Esophagus squamous epithelium (tissue), 5 donors: ENCODE results near the gene PARL. TPM values are rescaled to one million over a fixed set of nuclear protein-coding genes. Genes with fewer than 3 reads are reported as not detected.

Experiments
- DNase-seq: peaks from one replicate; lab custom pipeline; 2025; lab: John Stamatoyannopoulos, UW
- H3K27ac ChIP-seq, 4 donors: fragments of 200-600 bp; sonication (generic); one replicate each; pipeline ENCODE4 v1.5.1; 2016 to 2019; ENCODE audit warnings: mild to moderate bottlenecking in 1 of 4
- H3K27me3 ChIP-seq, 4 donors: fragments of 200-600 bp; sonication (generic); 1 replicate in 3 of 4; 2 replicates in 1 of 4; pipeline versions ENCODE4 v1.5.1 to v1.6.0; 2017 to 2021; ENCODE audit warnings: antibody characterized with exemption in 1 of 4
- H3K36me3 ChIP-seq, 3 donors: fragments of 200-600 bp; sonication (generic); one replicate each; pipeline ENCODE4 v1.5.1; 2016 to 2019
- H3K4me1 ChIP-seq, 3 donors: fragments of 200-600 bp; sonication (generic); one replicate each; pipeline ENCODE4 v1.5.1; 2017 to 2019
- H3K4me3 ChIP-seq, 4 donors: fragments of 200-600 bp; sonication (generic); 1 replicate in 3 of 4; 2 replicates in 1 of 4; pipeline ENCODE4 v1.5.1; 2016 to 2019; ENCODE audit warnings: mild to moderate bottlenecking in 2 of 4, moderate library complexity in 1 of 4
- H3K9me3 ChIP-seq, 3 donors: fragments of 200-600 bp; sonication (generic); one replicate each; pipeline ENCODE4 v1.5.1; 2016 to 2019
- POLR2A ChIP-seq, 4 donors: fragments of 450-650 bp; IDR thresholded peaks; one replicate each; pipeline ENCODE4 v1.6.1; 2017; ENCODE audit warnings: antibody characterized with exemption in 4 of 4, mild to moderate bottlenecking in 4 of 4, moderate library complexity in 3 of 4
- WGBS, 2 donors: methylation state at CpG; one replicate each; pipeline ENCODE4 v1.1.5; 2018; 5-methylcytosine and 5-hydroxymethylcytosine counted together
- intact Hi-C: fragments of 100-400 bp; cut with DNase I; formaldehyde crosslinking; loops from one replicate; pipeline ENCODE4 v1.15.0; 2022
- total RNA-seq, 4 donors: library from RNA; depleted of rRNA; stranded (reverse); fragments of >200 nt; gene quantifications; one replicate each; pipeline ENCODE4 v1.1.0, GENCODE V29; 2016
- TF ChIP-seq, protein P1 (sequence below), 6 experiments: fragments of 450-650 bp in 4 of 6; fragments of 200-600 bp in 2 of 6; sonication (generic) in 2 of 6; IDR thresholded peaks; one replicate each; pipeline ENCODE4 v1.5.1; 2016 to 2019; ENCODE audit warnings: antibody characterized with exemption in 6 of 6, mild to moderate bottlenecking in 4 of 6, moderate library complexity in 4 of 6
- donor health status: DM: yes; HTN: yes; CAD: no.

The PARL gene
- total RNA-seq, 4 donors from 2014 or later, result 23.3 to 45.0 (median 39.7) TPM

DNA sequence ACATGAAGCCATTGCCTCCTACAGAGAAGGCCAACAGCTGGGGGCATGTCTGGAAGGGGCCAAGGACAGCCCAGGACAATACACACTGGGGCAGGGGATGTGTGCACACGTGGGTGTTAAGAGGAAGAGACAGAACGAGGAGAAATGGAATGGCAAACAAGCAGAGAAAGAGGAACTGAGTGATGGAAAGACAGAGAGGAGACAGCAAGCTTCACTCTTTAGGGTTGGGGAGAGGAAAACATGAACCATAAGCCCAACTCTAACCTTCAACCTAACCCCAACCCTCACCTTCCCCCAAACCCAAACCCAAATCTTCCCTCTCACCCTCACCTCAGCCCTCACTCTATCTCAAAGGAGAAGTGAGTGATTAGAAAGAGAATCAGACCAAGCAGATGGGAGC, 11.9 kb upstream of the PARL start:
- Histone ChIP-seq H3K27ac (no peak overlapping the region), H3K36me3 (no peaks in the 10 kb centered on the region), H3K27me3 (peaks cover 0 to 16% (median 0%) of the 10 kb centered on the region in 4 donors), H3K4me3 (no peak overlapping the region), H3K9me3 (no peaks in the 10 kb centered on the region), H3K4me1 (peaks cover 0 to 32% (median 0%) of the 10 kb centered on the region in 3 donors)
- TF ChIP-seq, protein P1, sequence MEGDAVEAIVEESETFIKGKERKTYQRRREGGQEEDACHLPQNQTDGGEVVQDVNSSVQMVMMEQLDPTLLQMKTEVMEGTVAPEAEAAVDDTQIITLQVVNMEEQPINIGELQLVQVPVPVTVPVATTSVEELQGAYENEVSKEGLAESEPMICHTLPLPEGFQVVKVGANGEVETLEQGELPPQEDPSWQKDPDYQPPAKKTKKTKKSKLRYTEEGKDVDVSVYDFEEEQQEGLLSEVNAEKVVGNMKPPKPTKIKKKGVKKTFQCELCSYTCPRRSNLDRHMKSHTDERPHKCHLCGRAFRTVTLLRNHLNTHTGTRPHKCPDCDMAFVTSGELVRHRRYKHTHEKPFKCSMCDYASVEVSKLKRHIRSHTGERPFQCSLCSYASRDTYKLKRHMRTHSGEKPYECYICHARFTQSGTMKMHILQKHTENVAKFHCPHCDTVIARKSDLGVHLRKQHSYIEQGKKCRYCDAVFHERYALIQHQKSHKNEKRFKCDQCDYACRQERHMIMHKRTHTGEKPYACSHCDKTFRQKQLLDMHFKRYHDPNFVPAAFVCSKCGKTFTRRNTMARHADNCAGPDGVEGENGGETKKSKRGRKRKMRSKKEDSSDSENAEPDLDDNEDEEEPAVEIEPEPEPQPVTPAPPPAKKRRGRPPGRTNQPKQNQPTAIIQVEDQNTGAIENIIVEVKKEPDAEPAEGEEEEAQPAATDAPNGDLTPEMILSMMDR (IDR thresholded peaks at IDR 0.05), result no peak
- no peak for TF ChIP-seq POLR2A (IDR thresholded peaks at IDR 0.05)
- WGBS, 2 donors, result 54 to 69% methylated on average over 2 of the region's 2 CpGs
- DNase-seq, result no peak
- intact Hi-C loops, result loop anchor here (5.0 to 10.0 kb wide), 2 partner anchors 121 to 388 kb away; partner anchors contain the start of gene ABCC5

DNA sequence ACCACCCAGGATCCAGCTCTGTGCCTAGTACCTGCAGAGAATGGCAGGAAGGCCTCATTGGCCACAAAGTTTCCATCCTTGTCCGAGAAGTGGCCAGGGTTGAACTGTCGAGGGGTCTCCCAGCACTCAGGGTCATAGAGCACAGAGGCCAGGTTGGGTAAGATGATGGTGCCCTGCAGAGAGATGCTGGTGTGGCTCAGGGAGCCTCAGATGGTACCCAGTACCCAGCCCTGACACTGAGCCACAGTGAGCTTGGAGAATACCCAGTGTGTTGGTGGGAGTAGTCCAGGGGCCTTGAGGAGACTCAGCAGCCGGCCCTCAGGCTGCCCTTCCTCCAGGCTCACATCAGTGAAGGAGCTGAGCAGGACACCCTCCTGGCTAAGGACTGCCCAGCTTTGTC, 11.5 kb upstream of the PARL start:
- 86 to 100% methylated on average over 1 of the region's 3 CpGs for WGBS, 2 donors
- Histone ChIP-seq H3K27ac (no peak overlapping the region), H3K4me1 (peaks cover 0 to 32% (median 0%) of the 10 kb centered on the region in 3 donors), H3K9me3 (no peaks in the 10 kb centered on the region), H3K36me3 (no peaks in the 10 kb centered on the region), H3K27me3 (peaks cover 0 to 17% (median 0%) of the 10 kb centered on the region in 4 donors), H3K4me3 (no peak overlapping the region)
- intact Hi-C loops, result loop anchor here (5.0 to 10.0 kb wide), 2 partner anchors 121 to 389 kb away; partner anchors contain the start of gene ABCC5
- no peak for TF ChIP-seq POLR2A (IDR thresholded peaks at IDR 0.05)
- TF ChIP-seq, protein P1 (IDR thresholded peaks at IDR 0.05), result no peak
- no peak for DNase-seq

DNA sequence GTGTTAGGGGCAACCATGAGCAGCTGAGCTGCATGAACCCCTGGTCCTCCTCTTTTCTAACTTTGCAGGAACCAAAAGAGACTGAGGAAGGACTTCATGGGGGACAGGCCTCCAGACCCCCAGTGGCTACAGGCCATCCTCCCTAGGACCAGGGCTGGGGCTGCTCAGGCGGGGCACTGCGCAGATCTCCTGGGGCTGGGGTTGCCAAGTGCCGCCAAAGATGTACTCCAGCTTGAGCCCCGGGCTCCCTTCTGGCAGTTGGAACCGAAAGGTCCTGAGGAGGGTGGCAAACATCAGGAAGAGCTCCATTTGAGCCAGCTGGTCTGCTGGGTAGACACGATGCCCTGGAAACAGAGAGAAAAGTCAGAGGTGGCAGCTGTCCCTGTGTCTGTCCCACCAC, 11.1 kb upstream of the PARL start:
- WGBS, 2 donors, result 79 to 80% methylated on average over 2 of the region's 6 CpGs
- Histone ChIP-seq H3K36me3 (no peaks in the 10 kb centered on the region), H3K27me3 (peaks cover 0 to 20% (median 0%) of the 10 kb centered on the region in 4 donors), H3K27ac (no peak overlapping the region), H3K9me3 (no peaks in the 10 kb centered on the region), H3K4me3 (no peak overlapping the region), H3K4me1 (peaks cover 0 to 32% (median 0%) of the 10 kb centered on the region in 3 donors)
- intact Hi-C loops, result loop anchor here (5.0 to 10.0 kb wide), 2 partner anchors 122 to 389 kb away; partner anchors contain the start of gene ABCC5
- no peak for TF ChIP-seq POLR2A (IDR thresholded peaks at IDR 0.05)
- TF ChIP-seq, protein P1 (IDR thresholded peaks at IDR 0.05), result no peak
- DNase-seq, result no peak

DNA sequence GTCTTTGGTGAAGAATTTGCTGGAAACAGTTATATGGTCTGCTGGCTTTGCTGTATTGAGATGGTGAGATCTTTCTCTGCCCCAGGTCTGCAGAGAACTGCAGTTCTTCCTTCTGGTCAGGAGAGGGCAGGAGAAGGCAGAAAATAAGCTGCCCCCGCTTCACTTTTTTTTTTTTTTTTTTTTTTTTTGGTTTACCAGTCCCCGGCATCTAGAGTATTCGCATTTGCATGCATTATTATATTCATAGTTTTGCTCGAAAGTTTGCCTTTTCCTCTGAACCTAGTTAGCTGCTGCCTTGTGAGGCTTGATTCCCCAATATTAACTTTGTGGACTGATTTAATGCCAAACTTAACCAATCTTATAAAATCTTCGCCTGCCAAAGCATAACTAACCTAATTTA, 10.6 kb upstream of the PARL start:
- Histone ChIP-seq H3K4me1 (peaks cover 0 to 32% (median 0%) of the 10 kb centered on the region in 3 donors), H3K27me3 (peaks cover 0 to 20% (median 0%) of the 10 kb centered on the region in 4 donors), H3K36me3 (no peaks in the 10 kb centered on the region), H3K27ac (no peak overlapping the region), H3K9me3 (no peaks in the 10 kb centered on the region), H3K4me3 (no peak overlapping the region)
- DNase-seq, result no peak
- intact Hi-C loops, result loop anchor here (5.0 to 10.0 kb wide), 2 partner anchors 122 to 390 kb away; partner anchors contain the start of gene ABCC5
- WGBS, 2 donors, result 18 to 19% methylated on average over 5 of the region's 5 CpGs
- no peak for TF ChIP-seq POLR2A (IDR thresholded peaks at IDR 0.05)
- TF ChIP-seq, protein P1 (IDR thresholded peaks at IDR 0.05), result peak; percentile 68 to 80 (median 76)

- Histone ChIP-seq H3K4me3 (no peak overlapping the region), H3K36me3 (no peaks in the 10 kb centered on the region), H3K27me3 (peaks cover 0 to 8% (median 0%) of the 10 kb centered on the region in 4 donors), H3K27ac (no peak overlapping the region), H3K4me1 (peaks cover 0 to 32% (median 0%) of the 10 kb centered on the region in 3 donors), H3K9me3 (no peaks in the 10 kb centered on the region)
- DNase-seq, result no peak
- whole genome bisulfite sequencing, 2 donors, result 41 to 48% methylated on average over 8 to 9 of the region's 9 CpGs
- TF ChIP-seq, protein P1 (IDR thresholded peaks at IDR 0.05), result no peak
- TF ChIP-seq POLR2A (IDR thresholded peaks at IDR 0.05), result no peak
- intact Hi-C loops, result loop anchor here (10.0 kb wide), 1 partner anchor 392 kb away; no protein-coding TSS in a partner anchor
Observed at GRCh38 chr3:183892610-183893214, 8.0 kb upstream of the PARL start.
